WTC11 (cell line): ENCODE data around the gene TMEM95. TPM values are rescaled to one million over a fixed set of nuclear protein-coding genes. Genes with fewer than 3 reads are reported as not detected.

Source experiments
- ATAC-seq: fragments of 200-7000 bp; cut with Tn5 transposase; 2 replicates; pipeline ENCODE4 v1.10.0; 2021; ENCODE audit warnings: mild to moderate bottlenecking, moderate library complexity
- CTCF ChIA-PET: fragments of 300-600 bp; sonication (Branson Sonifier 250); formaldehyde crosslinking; loops from one replicate; lab custom pipeline; 2021; ENCODE audit warnings: antibody characterized with exemption; lab: Charles Lee
- POLR2A ChIA-PET: fragments of 350-600 bp; sonication (Branson Sonifier 250); formaldehyde crosslinking; loops from one replicate; lab custom pipeline; 2021; ENCODE audit warnings: antibody characterized with exemption; lab: Charles Lee
- DNase-seq: peaks from one replicate; pipeline ENCODE4 v3.0.0; 2021; ENCODE audit warnings: low spot score
- H3K27ac Mint-ChIP-seq: 2 replicates; pipeline ENCODE4 v1.8.0; 2021; ENCODE audit warnings: mixed read lengths
- H3K27me3 Mint-ChIP-seq: 2 replicates; pipeline ENCODE4 v1.8.0; 2021; ENCODE audit warnings: low read depth, mild to moderate bottlenecking, moderate library complexity, mixed read lengths
- H3K36me3 Mint-ChIP-seq: 2 replicates; pipeline ENCODE4 v1.8.0; 2021; ENCODE audit warnings: mixed read lengths
- H3K4me1 Mint-ChIP-seq: 2 replicates; pipeline ENCODE4 v1.8.0; 2022; ENCODE audit warnings: mixed read lengths
- H3K4me3 Mint-ChIP-seq: 2 replicates; pipeline ENCODE4 v1.8.0; 2021; ENCODE audit warnings: mild to moderate bottlenecking, moderate library complexity, mixed read lengths
- H3K9me3 Mint-ChIP-seq: 2 replicates; pipeline ENCODE4 v1.8.0; 2021; ENCODE audit warnings: mixed read lengths
- ATF1 ChIP-seq: sonication (generic); formaldehyde crosslinking; IDR thresholded peaks from 2 replicates; pipeline ENCODE4 v1.8.1; 2023; ENCODE audit warnings: mild to moderate bottlenecking, moderate library complexity, missing genetic modification reagents
- ATF3 ChIP-seq: sonication (generic); formaldehyde crosslinking; conservative IDR thresholded peaks from 2 replicates; pipeline ENCODE4 v1.8.1; 2022; ENCODE audit warnings: mild to moderate bottlenecking, missing genetic modification reagents
- ESRRA ChIP-seq: sonication (generic); formaldehyde crosslinking; IDR thresholded peaks from 2 replicates; pipeline ENCODE4 v1.8.1; 2022; ENCODE audit warnings: mild to moderate bottlenecking, missing genetic modification reagents, borderline replicate concordance
- FOXJ3 ChIP-seq: sonication (generic); formaldehyde crosslinking; IDR thresholded peaks from 2 replicates; pipeline ENCODE4 v1.9.0; 2021; ENCODE audit warnings: missing genetic modification reagents, mild to moderate bottlenecking, borderline replicate concordance
- GABPB1 ChIP-seq: sonication (generic); formaldehyde crosslinking; IDR thresholded peaks from 2 replicates; pipeline ENCODE4 v1.8.1; 2023; ENCODE audit warnings: mild to moderate bottlenecking, missing genetic modification reagents
- GRHL2 ChIP-seq: fragments of 250-450 bp; sonication (Bioruptor Pico); IDR thresholded peaks from 2 replicates; pipeline ENCODE4 v1.8.0; 2022; ENCODE audit warnings: mild to moderate bottlenecking, moderate library complexity; ENCODE audit not compliant: insufficient replicate concordance, severe bottlenecking
- MYBL2 ChIP-seq: sonication (generic); formaldehyde crosslinking; IDR thresholded peaks from 2 replicates; pipeline ENCODE4 v1.8.1; 2023; ENCODE audit warnings: mild to moderate bottlenecking, moderate library complexity, missing genetic modification reagents
- NR3C1 ChIP-seq: sonication (generic); formaldehyde crosslinking; conservative IDR thresholded peaks from 2 replicates; pipeline ENCODE4 v1.8.1; 2023; ENCODE audit warnings: low read depth, mild to moderate bottlenecking, missing genetic modification reagents
- ZNF121 ChIP-seq: sonication (generic); formaldehyde crosslinking; IDR thresholded peaks from 2 replicates; pipeline ENCODE4 v1.8.0; 2023; ENCODE audit warnings: missing genetic modification reagents
- ZNF396 ChIP-seq: fragments of 250-450 bp; sonication (Bioruptor Pico); IDR thresholded peaks from 2 replicates; pipeline ENCODE4 v1.8.0; 2021; ENCODE audit warnings: mild to moderate bottlenecking, moderate library complexity, borderline replicate concordance
- ZNF423 ChIP-seq: fragments of 250-450 bp; sonication (Bioruptor Pico); IDR thresholded peaks from 2 replicates; pipeline ENCODE4 v2.1.2; 2022; ENCODE audit warnings: mild to moderate bottlenecking, moderate library complexity
- ZSCAN18 ChIP-seq: fragments of 250-450 bp; sonication (Bioruptor Pico); IDR thresholded peaks from 2 replicates; pipeline ENCODE4 v2.1.2; 2022; ENCODE audit warnings: mild to moderate bottlenecking, moderate library complexity
- total RNA-seq: library from RNA; stranded (reverse); gene quantifications from 3 replicates; pipeline ENCODE4 v1.2.3, GENCODE V29; 2021
- TF ChIP-seq, protein P1 (sequence below): sonication (generic); formaldehyde crosslinking; IDR thresholded peaks from 2 replicates; pipeline ENCODE4 v1.8.0; 2022; ENCODE audit warnings: mild to moderate bottlenecking, missing genetic modification reagents
- TF ChIP-seq, protein P2 (sequence below): sonication (generic); formaldehyde crosslinking; IDR thresholded peaks from 2 replicates; pipeline ENCODE4 v1.8.1; 2023; ENCODE audit warnings: mild to moderate bottlenecking, missing genetic modification reagents, borderline replicate concordance
- TF ChIP-seq, protein P3 (sequence below): sonication (generic); formaldehyde crosslinking; IDR thresholded peaks from 2 replicates; pipeline ENCODE4 v1.8.1; 2023; ENCODE audit warnings: mild to moderate bottlenecking, missing genetic modification reagents, moderate library complexity

The TMEM95 gene
- total RNA-seq, 1 experiment from 2014 or later = not detected

DNA sequence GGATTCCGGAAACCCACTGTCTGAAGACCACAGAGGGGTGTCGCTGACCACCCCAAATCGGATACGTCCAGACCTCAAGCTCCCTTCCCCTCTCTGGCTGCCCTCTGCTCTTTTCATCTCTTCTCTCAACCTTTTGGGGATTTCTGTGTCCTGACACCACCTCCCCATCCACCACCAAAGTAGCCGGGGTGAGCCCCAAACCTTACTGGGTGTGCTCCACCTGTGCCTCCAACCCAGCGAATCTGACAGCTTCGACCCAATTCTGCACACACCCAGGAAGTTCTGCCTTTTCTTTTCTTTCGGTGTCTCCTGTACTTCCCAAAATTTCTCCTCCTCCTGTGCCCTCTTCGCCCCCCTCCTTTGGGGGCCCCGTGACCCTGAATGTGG lies 2.5 kb upstream of the TMEM95 start (continued):
- no peak for TF ChIP-seq ZNF396 (CRISPR knock-in tag)
- TF ChIP-seq ZNF121 (CRISPR knock-in tag) = no peak
- no peak for TF ChIP-seq MYBL2

- DNase-seq (no peak), ATAC-seq (no peak)
- H3K4me1 Mint-ChIP-seq = peaks cover 33% of the 10 kb centered on the region
- no peaks in the 10 kb centered on the region for H3K36me3 Mint-ChIP-seq
- peak overlapping the region; percentile 60; the same call in 1 of the 2 replicates for H3K27ac Mint-ChIP-seq
- H3K4me3 Mint-ChIP-seq = peak overlapping the region; percentile 81
- peaks cover 12% of the 10 kb centered on the region for H3K27me3 Mint-ChIP-seq
- POLR2A ChIA-PET = interaction anchor here (0.9 to 1.3 kb wide), 2 partner anchors 51 to 70 kb away, joined by 3 to 4 read pairs; partner anchors contain the start of gene TMEM256
- TF ChIP-seq ATF3 (CRISPR knock-in tag) (no peak), FOXJ3 (CRISPR knock-in tag) (no peak), GRHL2 (no peak), NR3C1 (CRISPR knock-in tag) (no peak), ZSCAN18 (no peak), ZNF423 (no peak), ZNF396 (CRISPR knock-in tag) (no peak), ATF1 (no peak), GABPB1 (CRISPR knock-in tag) (no peak), ESRRA (CRISPR knock-in tag) (no peak)
- TF ChIP-seq, protein P1, sequence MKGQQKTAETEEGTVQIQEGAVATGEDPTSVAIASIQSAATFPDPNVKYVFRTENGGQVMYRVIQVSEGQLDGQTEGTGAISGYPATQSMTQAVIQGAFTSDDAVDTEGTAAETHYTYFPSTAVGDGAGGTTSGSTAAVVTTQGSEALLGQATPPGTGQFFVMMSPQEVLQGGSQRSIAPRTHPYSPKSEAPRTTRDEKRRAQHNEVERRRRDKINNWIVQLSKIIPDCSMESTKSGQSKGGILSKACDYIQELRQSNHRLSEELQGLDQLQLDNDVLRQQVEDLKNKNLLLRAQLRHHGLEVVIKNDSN (CRISPR knock-in tag) = no peak
- TF ChIP-seq, protein P2, sequence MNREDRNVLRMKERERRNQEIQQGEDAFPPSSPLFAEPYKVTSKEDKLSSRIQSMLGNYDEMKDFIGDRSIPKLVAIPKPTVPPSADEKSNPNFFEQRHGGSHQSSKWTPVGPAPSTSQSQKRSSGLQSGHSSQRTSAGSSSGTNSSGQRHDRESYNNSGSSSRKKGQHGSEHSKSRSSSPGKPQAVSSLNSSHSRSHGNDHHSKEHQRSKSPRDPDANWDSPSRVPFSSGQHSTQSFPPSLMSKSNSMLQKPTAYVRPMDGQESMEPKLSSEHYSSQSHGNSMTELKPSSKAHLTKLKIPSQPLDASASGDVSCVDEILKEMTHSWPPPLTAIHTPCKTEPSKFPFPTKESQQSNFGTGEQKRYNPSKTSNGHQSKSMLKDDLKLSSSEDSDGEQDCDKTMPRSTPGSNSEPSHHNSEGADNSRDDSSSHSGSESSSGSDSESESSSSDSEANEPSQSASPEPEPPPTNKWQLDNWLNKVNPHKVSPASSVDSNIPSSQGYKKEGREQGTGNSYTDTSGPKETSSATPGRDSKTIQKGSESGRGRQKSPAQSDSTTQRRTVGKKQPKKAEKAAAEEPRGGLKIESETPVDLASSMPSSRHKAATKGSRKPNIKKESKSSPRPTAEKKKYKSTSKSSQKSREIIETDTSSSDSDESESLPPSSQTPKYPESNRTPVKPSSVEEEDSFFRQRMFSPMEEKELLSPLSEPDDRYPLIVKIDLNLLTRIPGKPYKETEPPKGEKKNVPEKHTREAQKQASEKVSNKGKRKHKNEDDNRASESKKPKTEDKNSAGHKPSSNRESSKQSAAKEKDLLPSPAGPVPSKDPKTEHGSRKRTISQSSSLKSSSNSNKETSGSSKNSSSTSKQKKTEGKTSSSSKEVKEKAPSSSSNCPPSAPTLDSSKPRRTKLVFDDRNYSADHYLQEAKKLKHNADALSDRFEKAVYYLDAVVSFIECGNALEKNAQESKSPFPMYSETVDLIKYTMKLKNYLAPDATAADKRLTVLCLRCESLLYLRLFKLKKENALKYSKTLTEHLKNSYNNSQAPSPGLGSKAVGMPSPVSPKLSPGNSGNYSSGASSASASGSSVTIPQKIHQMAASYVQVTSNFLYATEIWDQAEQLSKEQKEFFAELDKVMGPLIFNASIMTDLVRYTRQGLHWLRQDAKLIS (CRISPR knock-in tag) = no peak
- TF ChIP-seq, protein P3, sequence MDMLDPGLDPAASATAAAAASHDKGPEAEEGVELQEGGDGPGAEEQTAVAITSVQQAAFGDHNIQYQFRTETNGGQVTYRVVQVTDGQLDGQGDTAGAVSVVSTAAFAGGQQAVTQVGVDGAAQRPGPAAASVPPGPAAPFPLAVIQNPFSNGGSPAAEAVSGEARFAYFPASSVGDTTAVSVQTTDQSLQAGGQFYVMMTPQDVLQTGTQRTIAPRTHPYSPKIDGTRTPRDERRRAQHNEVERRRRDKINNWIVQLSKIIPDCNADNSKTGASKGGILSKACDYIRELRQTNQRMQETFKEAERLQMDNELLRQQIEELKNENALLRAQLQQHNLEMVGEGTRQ = no peak
- CTCF ChIA-PET = interaction anchor here (0.6 to 6.6 kb wide), 14 partner anchors 15 to 857 kb away, joined by 3 to 69 read pairs (median 3); partner anchors contain the start of genes ACAP1, NEURL4, PLSCR3 and TMEM102
- no peaks in the 10 kb centered on the region for H3K9me3 Mint-ChIP-seq
Observed at GRCh38 chr17:7352910-7353635, 1.9 kb upstream of the TMEM95 start.
